HG02885 (cell line): Measurements from ENCODE around the gene MEOX1.
"Not testable (repeated sequence)": the region's sequence is repeated elsewhere in the genome, so short reads cannot be mapped to it uniquely, and the experiment has no call there.

Experiments used
- ATAC-seq: cut with Tn5 transposase; IDR thresholded peaks from one replicate; pipeline ENCODE4 v1.9.1; 2021; ENCODE audit warnings: mild to moderate bottlenecking; ENCODE audit not compliant: unreplicated experiment, poor library complexity

The MEOX1 gene

DNA sequence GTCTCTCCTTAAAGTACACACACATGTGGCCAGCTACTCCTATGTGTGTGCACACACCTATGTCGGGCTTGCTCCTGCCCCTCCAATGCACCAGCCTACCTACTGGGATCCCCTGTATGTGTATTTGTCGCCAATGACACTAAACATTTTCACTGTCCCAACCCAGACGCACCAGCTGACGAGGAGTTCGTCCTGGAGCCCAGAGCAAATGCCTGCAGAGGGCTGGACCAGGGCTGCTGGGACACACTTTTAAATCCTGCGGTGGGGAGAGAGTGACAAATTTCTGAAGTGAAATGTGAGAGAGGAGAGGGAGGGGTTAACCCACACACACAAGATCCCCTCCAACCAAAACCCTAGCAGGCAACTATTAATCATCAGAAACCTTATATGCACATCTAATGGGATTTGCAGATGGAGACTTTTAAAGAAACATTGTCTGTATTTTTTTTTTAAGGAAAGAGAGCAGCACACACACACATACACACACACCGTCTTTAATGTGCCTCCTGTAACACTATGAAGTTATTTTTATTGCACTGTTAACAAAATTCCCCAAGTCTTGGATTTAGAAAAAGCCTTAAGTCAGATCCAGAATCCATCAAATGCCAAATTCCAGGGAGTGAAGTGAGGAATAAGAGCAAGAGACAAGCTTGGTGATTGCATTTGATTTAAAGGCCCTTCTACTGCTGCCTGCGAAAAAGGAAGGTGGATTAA lies at the start of gene MEOX1:
Gene MEOX1 (minus strand): TSS at position 224 of the 714 bp plus-strand sequence. CDS start 388 bp downstream, outside the sequence.
- no peak for ATAC-seq

DNA sequence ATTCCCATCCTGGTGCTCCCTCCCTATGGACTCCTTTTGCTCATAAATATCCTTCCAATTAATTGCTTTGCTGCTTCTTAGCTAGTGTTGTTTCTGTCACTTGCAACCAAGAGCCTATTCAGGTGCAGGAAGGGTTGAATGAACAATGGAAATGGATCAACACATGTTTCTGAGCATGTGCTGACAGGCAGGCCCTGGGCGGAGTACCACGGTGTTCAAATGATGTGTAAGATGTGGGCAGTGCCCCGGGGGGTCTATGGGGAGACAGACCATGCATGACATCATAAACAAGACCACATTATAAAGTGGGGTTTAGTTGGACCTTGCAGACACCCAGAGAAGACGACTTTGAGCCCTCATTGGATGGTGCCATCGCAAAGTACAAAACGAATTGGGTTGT lies 48.4 kb upstream of the MEOX1 start:
- ATAC-seq, result no peak

DNA sequence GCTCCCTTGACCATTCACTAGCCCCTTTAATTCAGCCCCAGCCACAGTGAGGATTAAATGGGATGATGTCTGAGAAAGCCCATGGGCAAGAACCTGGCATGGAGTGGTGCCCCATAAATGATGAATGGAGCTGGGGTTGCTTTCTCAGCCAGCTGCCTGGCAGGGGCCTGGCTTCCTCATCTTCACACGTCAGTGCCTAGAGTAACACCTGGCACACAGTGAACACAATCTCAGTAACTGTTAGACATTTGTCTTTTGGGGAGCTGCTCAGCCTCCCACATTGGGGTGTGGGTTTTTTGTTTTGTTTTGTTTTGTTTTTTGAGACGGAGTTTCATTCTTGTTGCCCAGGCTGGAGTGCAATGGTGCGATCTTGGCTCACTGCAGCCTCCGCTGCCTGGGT lies 47.5 kb upstream of the MEOX1 start:
- ATAC-seq, result no peak

DNA sequence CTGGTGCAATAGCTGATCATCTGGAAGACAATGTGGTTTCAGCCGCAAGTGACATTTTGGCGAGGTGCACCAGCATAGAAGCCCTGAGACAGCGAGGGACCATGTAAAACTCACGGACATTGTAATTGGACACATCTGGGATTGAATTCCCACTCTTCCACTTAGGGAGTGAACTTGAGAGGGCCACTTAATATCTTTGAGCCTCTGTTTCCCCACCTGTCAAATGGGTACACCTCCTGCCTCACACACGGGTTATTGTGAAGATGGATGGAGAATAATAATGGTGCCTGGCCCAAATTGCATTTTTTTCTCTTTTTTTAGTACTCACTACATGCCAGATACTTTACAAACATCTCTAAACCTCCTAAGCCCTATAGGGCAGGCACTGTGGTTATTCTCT lies 45.5 kb upstream of the MEOX1 start:
- ATAC-seq, result no peak

DNA sequence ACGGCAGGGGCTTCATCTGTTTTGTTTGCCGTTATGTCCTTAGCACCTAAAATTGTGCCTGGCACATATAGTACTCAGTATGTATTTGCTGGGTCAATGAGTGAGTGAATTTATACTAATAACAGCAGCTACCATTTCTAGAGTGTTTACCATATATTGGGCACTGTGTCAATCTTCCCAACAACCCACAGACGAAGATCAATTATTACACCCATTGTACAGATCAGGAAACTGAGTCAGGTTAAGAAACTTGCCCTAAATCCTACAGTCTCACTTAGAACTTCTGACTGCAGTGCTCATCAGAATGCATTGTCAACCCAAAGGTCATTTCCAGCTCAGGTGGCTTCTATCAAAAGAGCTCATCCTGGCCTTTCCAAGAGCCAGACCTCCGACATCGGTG lies 44.5 kb upstream of the MEOX1 start:
- ATAC-seq, result no peak

DNA sequence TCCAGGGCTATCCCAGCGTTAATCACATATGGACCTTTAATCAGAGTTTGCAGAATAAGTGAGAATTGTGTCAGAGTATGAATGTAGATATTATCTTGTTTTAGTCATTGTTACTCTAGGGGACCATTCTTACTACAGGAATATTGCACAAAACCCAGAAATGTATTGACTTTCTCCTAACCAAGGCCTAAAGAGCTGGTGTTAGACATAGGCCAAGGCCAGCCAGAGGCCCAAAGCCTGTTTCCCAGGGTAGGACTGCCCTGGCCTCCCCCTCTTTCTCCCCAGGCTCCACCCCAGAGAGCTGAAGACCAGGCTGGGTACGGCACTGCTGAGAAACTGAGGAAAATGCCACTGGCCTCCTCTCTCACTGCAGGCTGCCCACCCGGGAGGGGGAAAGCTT lies 41.9 kb upstream of the MEOX1 start:
- ATAC-seq, result no peak

DNA sequence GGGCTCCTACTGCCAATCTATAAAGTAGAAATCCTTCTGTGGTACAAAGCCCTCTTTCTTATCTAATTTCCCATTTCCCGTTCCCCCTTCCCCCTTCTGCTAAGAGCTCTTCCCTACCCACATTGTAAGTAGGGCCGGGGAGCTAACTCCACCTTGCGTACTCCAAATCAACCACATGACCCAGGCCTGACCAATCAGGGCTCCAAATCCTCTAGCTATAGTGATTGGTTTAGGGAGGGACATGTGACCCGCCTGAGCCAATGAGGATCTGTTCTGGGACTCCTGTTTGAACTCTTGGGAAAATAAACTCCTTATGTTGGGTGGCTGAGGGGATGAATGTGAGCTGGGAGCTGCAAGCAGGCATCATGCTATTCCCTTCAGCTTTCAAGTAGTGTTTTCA lies 40.9 kb upstream of the MEOX1 start:
- no peak for ATAC-seq

DNA sequence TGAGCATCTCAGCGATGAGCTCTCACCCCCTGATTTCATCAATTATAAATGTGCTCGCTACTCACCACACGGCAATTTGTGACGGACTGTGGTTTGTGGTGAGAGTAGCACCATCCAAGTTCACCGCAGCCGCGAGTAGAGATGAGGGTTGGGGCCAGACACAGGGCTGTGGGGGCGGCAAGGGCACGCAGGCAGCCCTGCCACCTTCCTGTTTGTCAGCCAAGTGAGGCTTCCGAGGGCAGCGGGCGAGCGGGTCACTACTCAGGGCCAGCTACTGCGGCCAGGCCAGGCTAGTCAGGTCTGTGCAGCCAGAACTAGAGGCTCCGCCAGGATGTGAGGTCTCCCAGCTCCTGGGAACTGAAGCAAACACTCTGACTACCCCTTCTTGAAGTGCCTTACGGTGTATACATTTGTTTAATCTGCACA lies 39.6 kb upstream of the MEOX1 start:
- no peak for ATAC-seq

DNA sequence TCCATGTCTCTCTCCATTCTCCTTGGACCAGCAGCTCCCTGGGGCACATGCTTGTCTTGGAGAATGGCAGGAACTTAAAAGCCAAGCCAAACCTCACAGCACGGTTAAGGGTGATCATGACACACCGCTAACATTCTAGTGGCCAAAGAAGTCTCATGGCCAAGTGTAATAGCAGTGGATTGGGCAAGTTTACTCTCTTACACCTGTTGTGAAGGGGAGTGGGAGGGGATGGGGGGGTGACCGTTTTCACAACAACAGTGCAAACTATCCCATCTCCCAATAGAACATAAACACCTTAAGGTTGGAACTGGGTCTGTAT lies 37.7 kb upstream of the MEOX1 start:
- ATAC-seq, result no peak

DNA sequence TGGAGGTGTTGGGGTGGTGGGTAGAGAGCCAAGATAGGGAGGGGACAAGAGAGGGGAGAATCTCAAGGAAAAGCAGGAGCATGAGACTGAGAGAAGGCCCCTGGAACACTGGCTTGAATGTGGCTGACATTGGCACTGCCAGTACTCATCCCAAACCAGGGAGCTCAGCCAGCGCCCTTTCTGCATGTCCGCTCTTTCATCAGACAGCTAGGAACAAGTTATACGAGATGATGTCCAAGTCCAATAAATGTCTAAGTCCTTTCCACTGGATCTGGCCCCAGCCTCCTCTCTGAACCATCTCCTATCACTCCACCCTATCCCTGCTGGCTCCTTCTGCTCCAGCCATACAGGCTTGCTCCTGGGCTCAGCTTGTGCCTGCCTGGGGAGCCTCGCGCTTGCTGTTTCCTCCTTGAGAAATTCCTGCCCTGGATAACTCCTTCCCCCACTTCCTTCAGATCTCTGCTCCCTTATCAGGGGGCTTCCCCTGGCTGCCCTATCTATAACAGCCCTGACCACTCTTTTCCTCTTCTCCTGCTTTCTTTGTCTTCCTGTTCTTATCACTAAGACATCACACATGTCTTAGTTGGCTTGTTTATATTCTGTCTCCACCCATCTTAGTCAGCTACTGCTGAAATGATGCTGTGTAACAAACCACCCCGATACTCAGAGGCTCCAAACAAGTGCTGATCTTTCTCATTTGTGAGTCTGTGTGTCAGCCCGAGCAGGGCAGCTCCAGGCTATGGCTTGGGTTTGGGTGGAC lies 37.1 kb upstream of the MEOX1 start:
- no peak for ATAC-seq

DNA sequence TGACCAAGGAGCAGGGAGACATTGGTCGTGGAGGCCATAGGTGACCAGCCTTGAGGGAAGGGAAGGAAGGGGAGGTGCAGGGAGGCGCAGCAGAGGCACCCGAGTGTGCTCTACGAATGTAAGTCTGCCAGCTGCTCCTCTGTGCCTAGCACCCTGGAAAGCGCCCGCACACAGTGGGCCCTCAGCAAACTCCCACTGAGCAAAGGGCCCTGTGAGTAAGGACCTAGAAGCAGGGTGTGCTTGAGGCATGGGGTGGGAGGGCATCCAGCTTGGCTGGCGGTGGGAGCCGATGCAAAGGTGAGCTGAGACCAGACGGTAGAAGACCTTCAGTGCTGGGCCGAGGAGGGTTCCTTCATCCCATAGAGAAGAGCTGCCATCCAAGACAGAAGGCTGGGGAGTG lies 36.2 kb upstream of the MEOX1 start:
- no peak for ATAC-seq

DNA sequence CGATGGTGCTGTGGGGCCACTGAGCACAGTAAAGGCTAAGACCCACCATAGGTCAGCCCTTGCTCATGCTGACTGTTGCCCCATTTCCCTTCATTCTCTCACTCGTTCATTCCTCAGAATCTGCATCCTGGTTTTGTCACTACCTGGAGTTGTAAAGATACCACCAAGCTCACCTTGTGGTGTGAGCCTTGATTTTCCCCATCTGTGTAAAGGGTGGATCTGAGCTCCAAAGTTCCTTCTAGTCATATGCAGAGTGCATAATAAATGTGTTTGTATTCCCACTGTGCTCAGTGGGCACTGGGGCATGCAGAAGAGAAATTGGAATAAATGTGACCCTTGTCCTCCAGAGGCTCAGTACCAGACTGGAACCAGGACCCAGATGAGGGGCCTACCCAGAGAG lies 35.2 kb upstream of the MEOX1 start:
- ATAC-seq, result no peak

DNA sequence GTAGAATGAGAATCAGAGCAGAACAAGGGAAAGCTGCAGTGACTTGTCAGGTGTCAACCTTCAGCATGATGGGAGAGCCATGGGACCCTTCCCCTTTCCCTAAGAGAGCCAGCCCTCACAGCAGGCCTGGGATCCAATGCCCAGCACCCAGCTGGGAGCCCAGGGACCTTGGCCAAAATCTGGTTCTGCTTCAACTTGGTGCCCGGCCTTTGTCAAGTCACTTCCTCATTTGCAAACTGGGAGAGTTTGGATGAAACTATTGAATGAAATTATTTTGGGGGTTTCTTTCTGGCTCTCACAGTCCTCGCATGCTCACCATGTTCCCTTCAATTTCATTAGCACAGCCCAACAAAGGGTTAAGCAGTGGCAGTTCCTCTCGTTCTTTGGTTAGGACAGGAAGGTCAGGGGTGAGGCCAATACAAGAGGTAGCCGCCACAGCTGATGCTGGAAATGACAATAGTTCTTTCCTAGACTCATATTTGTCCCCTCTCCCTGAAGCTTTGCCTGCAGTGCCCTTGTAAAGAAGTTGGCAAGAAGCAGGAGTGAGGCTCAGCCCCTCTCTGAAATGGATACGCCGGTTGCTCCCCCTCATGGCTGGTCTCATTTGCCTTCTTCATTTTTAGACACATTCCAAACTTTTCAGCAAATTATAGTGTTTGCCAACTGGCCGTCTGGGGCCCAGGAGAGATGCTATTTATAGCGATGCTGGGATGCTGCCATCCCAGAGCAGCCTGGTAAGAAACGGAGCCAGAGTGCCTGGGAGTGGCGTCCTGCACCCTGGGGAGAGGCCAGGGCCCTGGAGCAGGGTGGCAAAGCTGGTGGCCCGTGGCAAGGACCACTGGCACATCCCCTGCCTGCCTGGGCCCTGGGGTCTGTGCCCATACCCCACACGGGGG lies 34.5 kb upstream of the MEOX1 start:
- no peak for ATAC-seq

DNA sequence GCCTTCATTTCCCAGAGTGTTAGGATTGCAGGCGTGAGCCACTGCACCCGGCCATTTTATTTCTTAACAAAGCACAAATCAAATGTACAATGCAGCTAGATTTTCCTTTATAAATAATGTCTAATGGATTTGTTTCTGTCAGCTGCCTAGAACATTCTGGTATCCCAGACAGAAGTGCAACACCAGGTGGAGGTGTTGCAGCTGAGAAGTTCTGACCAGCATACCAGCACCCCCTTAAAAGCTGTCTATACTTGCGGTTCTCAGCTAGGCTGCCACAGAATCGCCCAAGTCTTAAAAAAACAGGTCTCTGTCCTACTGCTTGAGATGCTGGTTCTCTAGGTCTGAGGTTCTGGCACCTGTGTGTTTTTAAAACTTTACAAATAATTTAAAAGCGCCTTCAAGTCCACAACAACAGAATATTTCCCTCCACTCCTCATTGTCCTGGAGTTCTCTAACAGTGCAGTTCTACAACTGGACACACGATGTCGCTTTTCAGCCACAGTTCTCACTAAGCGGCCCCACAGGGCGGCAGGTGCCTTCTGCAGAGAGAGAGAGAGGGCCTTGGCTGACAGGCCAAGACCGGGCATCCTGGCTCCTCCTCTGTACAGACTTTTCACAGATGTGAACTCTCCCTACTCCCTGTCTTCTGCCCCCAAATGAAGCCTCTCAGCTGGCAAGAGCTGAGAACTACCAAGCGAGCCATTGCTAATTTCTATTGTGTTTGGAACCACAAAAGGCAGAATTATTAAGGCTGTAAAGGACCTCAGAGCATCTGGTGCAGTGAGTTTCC lies 32.6 kb upstream of the MEOX1 start:
- no peak for ATAC-seq

DNA sequence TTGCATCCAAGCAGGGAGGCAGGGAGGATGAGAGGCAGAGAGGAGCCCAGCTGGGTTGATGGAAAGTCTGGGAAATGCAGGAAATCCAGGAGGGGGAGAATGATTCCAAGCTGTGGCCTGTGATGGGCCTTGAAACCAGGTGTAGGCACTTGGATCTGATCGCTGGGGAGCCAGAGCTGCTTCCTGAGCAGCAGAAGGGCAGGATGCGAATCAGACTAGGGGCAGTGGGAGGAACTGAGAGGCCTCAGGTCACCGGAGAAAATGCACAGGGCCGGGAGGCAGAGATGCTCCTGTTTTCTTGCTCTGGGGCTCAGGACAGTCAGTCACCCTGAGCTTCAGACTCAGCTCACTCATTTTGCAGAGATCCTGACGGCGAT lies 29.6 kb upstream of the MEOX1 start:
- ATAC-seq, result no peak

DNA sequence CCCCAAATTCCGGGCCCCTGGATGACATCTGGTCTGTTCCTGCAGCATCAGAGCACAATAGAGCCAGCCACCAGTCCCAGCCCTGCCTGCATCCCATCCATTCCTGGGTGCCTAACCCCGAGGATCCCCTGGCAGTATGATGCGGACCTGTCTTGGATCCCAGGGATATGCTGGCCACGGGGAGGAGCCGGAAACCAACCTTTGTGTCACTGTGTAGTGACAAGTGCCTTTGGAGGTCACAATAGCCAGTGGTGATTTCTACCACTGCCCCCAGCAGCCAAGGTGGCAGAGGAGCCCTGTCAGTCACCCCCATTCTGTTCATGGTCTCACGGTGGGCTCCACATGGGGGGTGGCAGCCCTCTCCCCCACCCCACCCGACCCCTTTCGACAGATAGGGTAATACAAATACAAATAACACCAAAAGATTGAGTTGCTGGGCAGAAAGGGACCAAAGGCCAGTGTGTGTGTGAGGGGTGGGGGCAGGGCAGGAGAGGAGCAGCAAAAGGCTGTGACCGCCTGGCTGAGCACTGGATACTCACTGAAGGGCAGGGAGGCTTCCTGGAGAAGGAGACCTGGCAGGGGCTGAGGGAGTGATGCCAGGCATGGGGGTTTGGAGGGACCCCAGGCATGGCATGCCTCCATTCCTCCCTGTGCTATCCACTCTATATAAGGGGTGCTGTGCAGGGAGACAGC lies 29.0 kb upstream of the MEOX1 start:
- no peak for ATAC-seq

DNA sequence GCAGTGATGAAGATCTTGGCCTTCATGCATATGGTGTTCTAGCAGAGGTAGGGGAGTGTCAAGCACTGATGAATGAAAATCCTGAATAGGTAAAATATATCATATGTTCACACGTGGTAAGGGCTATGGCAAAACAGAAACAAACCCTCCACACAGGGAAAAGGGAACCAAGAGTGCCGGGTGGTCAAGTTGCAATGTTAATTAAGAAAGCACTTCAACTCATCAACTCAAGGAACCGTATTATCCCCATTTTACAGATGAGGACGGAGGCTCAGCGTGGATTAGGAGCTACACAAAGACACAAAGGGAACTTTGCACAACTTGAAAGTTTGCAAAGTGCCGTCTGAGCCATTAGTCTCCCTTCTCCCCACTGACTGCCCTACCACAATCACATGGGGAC lies 28.1 kb upstream of the MEOX1 start:
- ATAC-seq, result no peak

DNA sequence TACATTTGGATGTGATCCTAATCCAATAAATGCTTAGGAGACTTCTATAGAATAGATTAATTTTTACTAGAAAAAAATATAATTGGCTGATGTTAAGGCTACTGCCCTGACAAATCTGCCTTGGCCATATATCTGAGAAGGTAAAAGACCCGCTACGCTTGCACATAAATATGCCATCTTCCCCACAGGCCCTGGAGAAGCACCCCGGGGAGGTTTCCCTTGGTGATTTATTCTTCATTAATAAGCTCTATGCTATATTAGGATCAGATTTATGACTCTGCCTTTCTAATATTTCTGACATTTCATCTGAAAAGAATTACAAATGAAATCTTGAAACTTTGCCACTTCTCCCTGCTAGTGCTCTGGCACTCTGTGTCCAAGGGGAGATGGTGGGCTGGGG lies 27.4 kb upstream of the MEOX1 start:
- no peak for ATAC-seq

DNA sequence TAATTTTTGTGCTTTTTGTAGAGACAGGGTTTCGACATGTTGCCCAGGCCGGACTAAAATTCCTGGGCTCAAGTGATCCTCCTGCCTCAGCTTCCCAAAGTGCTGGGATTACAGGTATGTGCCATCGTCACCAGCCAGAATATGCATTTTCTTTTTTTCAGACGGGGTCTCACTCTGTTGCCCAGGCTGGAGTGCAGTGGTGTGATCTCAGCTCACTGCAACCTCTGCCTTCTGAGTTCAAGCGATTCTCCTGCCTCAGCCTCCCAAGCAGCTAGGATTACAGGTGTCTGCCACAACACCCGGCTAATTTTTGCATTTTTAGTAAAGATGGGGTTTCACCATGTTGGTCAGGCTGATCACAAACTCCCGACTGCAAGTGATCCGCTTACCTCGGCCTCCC lies 25.2 kb upstream of the MEOX1 start:
- ATAC-seq, result not testable (repeated sequence)
